K562 (cell line): ENCODE data around the gene SFXN3. TPM values are rescaled to one million over a fixed set of nuclear protein-coding genes. Genes with fewer than 3 reads are reported as not detected.

Experiments
- CREBBP ChIP-seq: IDR thresholded peaks from one replicate; pipeline ENCODE4 v1.6.1; 2012; ENCODE audit warnings: low read depth, mild to moderate bottlenecking, control low read depth, inconsistent platforms, low read length
- CSDE1 ChIP-seq, 2 experiments: fragments of 450-650 bp; IDR thresholded peaks; 2 replicates each; pipeline ENCODE4 v1.6.1; 2016; ENCODE audit warnings: mild to moderate bottlenecking in 1 of 2
- EP400 ChIP-seq: fragments of 450-650 bp; IDR thresholded peaks from 2 replicates; pipeline ENCODE4 v1.6.1; 2017; ENCODE audit warnings: antibody characterized with exemption, mild to moderate bottlenecking, moderate library complexity
- ETS2 ChIP-seq: IDR thresholded peaks from 2 replicates; pipeline ENCODE4 v1.6.1; 2016; ENCODE audit warnings: borderline replicate concordance, missing genetic modification characterization, mild to moderate bottlenecking, moderate library complexity, missing compliant biosample characterization; ENCODE audit not compliant: poor library complexity, severe bottlenecking
- NFIX ChIP-seq: fragments of 250-450 bp; sonication (Bioruptor Pico); IDR thresholded peaks from 2 replicates; pipeline ENCODE4 v1.4.0; 2020; ENCODE audit warnings: low read depth, mild to moderate bottlenecking, moderate library complexity
- NR2C2 ChIP-seq, 2 experiments: fragments of 200-800 bp in 1 of 2; sonication (Bioruptor generic) in 1 of 2; sonication (generic) in 1 of 2; formaldehyde crosslinking in 1 of 2; IDR thresholded peaks; 2 replicates each; pipeline versions ENCODE4 v1.6.1 to v1.8.0; 2016 to 2022; ENCODE audit warnings: mild to moderate bottlenecking in 1 of 2, missing compliant biosample characterization in 1 of 2, missing genetic modification characterization in 1 of 2, missing genetic modification reagents in 1 of 2
- POLR3G ChIP-seq: IDR thresholded peaks from 2 replicates; pipeline ENCODE4 v1.6.1; 2011; ENCODE audit not compliant: insufficient read length, insufficient replicate concordance; ENCODE audit errors: extremely low read depth
- SAP30 ChIP-seq: fragments of 200-600 bp; sonication (generic); IDR thresholded peaks from 2 replicates; pipeline ENCODE4 v1.6.1; 2012; ENCODE audit warnings: borderline replicate concordance, low read depth, mild to moderate bottlenecking, moderate library complexity, low read length, control low read depth, inconsistent platforms; ENCODE audit not compliant: insufficient read depth, poor library complexity, severe bottlenecking
- SREBF2 ChIP-seq: sonication (generic); formaldehyde crosslinking; IDR thresholded peaks from 2 replicates; pipeline ENCODE4 v1.4.0; 2020; ENCODE audit warnings: mild to moderate bottlenecking, missing genetic modification reagents
- ZNF431 ChIP-seq: sonication (generic); formaldehyde crosslinking; IDR thresholded peaks from 2 replicates; pipeline ENCODE4 v1.8.0; 2022; ENCODE audit warnings: mild to moderate bottlenecking, missing genetic modification reagents
- ZZZ3 ChIP-seq: fragments of 450-650 bp; IDR thresholded peaks from 2 replicates; pipeline ENCODE4 v1.6.1; 2016; ENCODE audit warnings: antibody characterized with exemption, mild to moderate bottlenecking, moderate library complexity
- polyA plus RNA-seq, 8 experiments: library from polyadenylated mRNA; depleted of rRNA in 4 of 8; stranded (reverse) in 5 of 8; unstranded in 3 of 8; fragments of >200 nt; fragmentation: Nextera tagmentation in 2 of 8; fragmentation: Illumina TruSeq in 1 of 8; extraction: Ambion mirVana in 2 of 8; extraction: Trizol in 1 of 8; gene quantifications; 2 replicates each; pipeline versions ENCODE4 v1.2.1 to v1.2.3, GENCODE V29; 2011 to 2014; ENCODE audit warnings: inconsistent platforms in 1 of 8, missing spikeins in 1 of 8
- total RNA-seq, 7 experiments: library from RNA; depleted of rRNA in 6 of 7; stranded (reverse); fragments of >200 nt in 6 of 7; fragmentation: Illumina TruSeq in 2 of 7; extraction: Trizol in 2 of 7; gene quantifications; 2 replicates each; pipeline versions ENCODE4 v1.2.1 to v1.2.3, GENCODE V29; 2011 to 2021; ENCODE audit warnings: low replicate concordance in 1 of 7
- TF ChIP-seq, protein P1 (sequence below), 2 experiments: fragments of 450-650 bp in 1 of 2; sonication (generic) in 1 of 2; formaldehyde crosslinking in 1 of 2; IDR thresholded peaks; 2 replicates each; pipeline versions ENCODE4 v1.7.1 to v1.9.0; 2016 to 2022; ENCODE audit warnings: inconsistent platforms in 1 of 2, mild to moderate bottlenecking in 1 of 2, missing genetic modification reagents in 1 of 2
- TF ChIP-seq, protein P2 (sequence below), 3 experiments: fragments of 200-800 bp in 1 of 3; fragments of 250-450 bp in 1 of 3; fragments of 450-650 bp in 1 of 3; sonication (Bioruptor Pico) in 1 of 3; sonication (Bioruptor generic) in 1 of 3; formaldehyde crosslinking in 1 of 3; IDR thresholded peaks; 2 replicates each; pipeline versions ENCODE4 v1.6.1 to v1.8.0; 2016 to 2022; ENCODE audit warnings: mild to moderate bottlenecking in 2 of 3, missing genetic modification characterization in 2 of 3, missing compliant biosample characterization in 1 of 3, moderate library complexity in 1 of 3

SFXN3 gene
- total and polyA plus RNA-seq, 9 of the 15 experiments (the other 6 are each of a cell fraction or from before 2014, with no cell fraction given) = 0.24 to 4.6 (median 0.86) TPM

DNA sequence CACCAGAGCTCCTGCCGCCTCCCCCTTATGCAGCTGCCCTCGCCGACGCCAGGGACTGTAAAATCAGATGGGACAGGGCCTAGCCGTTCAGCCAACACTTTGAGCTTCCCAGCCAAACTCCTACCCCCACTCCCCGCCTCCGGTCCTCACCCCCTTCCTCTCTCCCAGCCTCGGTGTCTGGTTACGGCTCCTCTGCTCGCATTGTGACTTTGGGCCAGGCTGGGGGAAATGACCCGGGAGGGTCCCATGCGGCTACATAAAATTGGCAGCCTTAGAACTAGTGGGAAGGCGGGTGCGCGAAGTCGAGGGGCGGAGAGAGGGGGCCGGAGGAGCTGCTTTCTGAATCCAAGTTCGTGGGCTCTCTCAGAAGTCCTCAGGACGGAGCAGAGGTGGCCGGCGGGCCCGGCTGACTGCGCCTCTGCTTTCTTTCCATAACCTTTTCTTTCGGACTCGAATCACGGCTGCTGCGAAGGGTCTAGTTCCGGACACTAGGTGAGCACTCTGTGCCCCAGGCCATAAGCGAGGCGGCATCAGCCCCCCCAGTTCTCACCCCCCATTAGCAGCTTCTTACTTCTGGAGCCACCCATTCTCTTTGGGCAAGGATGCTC, 30.7 kb downstream of the SFXN3 start, which contains the start of gene KAZALD1 (continued):
- TF ChIP-seq SAP30 (peak; percentile 25), POLR3G (no peak), ZNF431 (CRISPR knock-in tag) (no peak), SREBF2 (CRISPR knock-in tag) (no peak), NFIX (no peak), EP400 (no peak), ZZZ3 (no peak), ETS2 (tag) (no peak), NR2C2 (CRISPR knock-in tag; IDR thresholded peaks at IDR 0.05) (no peak), NR2C2 (tag; IDR thresholded peaks at IDR 0.05) (peak; percentile 10; the same call in 1 of the 2 replicates), CSDE1 (IDR thresholded peaks at IDR 0.05) (no peak), CREBBP (no peak)
- TF ChIP-seq, protein P1, sequence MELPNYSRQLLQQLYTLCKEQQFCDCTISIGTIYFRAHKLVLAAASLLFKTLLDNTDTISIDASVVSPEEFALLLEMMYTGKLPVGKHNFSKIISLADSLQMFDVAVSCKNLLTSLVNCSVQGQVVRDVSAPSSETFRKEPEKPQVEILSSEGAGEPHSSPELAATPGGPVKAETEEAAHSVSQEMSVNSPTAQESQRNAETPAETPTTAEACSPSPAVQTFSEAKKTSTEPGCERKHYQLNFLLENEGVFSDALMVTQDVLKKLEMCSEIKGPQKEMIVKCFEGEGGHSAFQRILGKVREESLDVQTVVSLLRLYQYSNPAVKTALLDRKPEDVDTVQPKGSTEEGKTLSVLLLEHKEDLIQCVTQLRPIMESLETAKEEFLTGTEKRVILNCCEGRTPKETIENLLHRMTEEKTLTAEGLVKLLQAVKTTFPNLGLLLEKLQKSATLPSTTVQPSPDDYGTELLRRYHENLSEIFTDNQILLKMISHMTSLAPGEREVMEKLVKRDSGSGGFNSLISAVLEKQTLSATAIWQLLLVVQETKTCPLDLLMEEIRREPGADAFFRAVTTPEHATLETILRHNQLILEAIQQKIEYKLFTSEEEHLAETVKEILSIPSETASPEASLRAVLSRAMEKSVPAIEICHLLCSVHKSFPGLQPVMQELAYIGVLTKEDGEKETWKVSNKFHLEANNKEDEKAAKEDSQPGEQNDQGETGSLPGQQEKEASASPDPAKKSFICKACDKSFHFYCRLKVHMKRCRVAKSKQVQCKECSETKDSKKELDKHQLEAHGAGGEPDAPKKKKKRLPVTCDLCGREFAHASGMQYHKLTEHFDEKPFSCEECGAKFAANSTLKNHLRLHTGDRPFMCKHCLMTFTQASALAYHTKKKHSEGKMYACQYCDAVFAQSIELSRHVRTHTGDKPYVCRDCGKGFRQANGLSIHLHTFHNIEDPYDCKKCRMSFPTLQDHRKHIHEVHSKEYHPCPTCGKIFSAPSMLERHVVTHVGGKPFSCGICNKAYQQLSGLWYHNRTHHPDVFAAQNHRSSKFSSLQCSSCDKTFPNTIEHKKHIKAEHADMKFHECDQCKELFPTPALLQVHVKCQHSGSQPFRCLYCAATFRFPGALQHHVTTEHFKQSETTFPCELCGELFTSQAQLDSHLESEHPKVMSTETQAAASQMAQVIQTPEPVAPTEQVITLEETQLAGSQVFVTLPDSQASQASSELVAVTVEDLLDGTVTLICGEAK (IDR thresholded peaks at IDR 0.05) = no peak; the same call in 1 of the 2 replicates
- TF ChIP-seq, protein P1 (CRISPR knock-in tag; IDR thresholded peaks at IDR 0.05) = no peak
- TF ChIP-seq, protein P2, sequence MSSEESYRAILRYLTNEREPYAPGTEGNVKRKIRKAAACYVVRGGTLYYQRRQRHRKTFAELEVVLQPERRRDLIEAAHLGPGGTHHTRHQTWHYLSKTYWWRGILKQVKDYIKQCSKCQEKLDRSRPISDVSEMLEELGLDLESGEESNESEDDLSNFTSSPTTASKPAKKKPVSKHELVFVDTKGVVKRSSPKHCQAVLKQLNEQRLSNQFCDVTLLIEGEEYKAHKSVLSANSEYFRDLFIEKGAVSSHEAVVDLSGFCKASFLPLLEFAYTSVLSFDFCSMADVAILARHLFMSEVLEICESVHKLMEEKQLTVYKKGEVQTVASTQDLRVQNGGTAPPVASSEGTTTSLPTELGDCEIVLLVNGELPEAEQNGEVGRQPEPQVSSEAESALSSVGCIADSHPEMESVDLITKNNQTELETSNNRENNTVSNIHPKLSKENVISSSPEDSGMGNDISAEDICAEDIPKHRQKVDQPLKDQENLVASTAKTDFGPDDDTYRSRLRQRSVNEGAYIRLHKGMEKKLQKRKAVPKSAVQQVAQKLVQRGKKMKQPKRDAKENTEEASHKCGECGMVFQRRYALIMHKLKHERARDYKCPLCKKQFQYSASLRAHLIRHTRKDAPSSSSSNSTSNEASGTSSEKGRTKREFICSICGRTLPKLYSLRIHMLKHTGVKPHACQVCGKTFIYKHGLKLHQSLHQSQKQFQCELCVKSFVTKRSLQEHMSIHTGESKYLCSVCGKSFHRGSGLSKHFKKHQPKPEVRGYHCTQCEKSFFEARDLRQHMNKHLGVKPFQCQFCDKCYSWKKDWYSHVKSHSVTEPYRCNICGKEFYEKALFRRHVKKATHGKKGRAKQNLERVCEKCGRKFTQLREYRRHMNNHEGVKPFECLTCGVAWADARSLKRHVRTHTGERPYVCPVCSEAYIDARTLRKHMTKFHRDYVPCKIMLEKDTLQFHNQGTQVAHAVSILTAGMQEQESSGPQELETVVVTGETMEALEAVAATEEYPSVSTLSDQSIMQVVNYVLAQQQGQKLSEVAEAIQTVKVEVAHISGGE (CRISPR knock-in tag; IDR thresholded peaks at IDR 0.05) = no peak
